ENCODE measurements around the gene PDK3.

The PDK3 gene

GRCh38 chrX:24482823-24483415 is 17.8 kb downstream of the PDK3 start:
- DNase-seq (ENCODE audit: low read depth in 2 of 2) = no peak

DNA sequence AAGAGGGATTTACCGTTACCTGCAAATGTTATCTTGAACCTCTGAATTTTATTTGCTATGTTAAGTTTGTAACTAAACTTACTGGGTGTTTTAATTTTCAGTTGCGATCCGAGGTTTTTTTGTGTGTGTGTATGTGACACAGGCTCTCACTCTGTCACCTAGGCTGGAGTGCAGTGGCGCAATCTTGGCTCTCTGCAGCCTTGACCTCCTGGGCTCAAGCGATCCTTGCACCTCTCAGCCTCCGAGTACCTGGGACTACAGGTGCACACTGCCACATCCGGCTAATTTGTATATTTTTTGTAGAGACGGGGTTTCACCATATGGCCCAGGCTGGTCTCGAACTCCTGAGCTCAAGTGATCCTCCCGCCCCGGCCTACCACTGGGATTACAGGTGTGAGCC is 18.5 kb downstream of the PDK3 start:
- DNase-seq (ENCODE audit: low read depth in 2 of 2) = no peak

GRCh38 chrX:24485323-24485722 is 20.2 kb downstream of the PDK3 start:
- DNase-seq (ENCODE audit: low read depth in 2 of 2) = no peak

DNA sequence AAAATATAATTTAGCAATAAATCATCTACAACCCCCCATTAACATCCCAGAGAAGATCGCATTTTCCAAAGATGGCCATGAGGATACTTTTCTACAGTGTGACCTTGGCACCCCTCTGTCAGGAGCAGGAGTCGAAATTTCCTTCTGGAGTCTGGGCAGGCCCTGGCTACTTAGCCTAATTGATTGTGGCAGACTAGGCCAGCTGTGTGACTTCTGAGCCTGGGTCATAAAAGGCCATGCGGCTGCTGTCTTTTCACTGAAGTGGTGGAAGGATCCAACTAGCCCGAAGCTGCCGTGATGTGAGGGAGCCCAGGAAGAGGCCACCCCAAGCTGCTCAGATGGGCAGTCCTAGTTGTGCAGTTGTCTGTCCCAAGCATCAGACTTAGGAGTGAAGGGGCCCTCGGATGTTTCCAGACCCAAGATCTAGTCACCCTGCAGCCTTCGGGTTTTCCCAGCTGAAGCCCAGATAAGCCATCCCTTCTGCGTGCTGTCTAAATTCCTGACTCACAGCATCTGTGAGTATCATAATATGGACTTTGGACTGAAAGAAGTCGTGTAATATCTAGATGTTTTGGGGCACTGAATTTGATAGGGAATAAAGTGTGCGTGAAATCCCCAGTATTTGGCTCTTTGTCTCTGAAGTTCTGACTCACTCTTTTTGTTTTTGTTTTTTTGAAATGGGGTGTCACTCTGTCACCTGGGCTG is 21.0 kb downstream of the PDK3 start:
- DNase-seq (ENCODE audit: low read depth in 2 of 2) = no peak

- no peak for DNase-seq (ENCODE audit: low read depth in 2 of 2)
Measured at GRCh38 chrX:24487571-24487970, 22.5 kb downstream of the PDK3 start.

GRCh38 chrX:24491741-24492140 is 26.7 kb downstream of the PDK3 start:
- DNase-seq (ENCODE audit: low read depth in 2 of 2) = no peak

GRCh38 chrX:24493740-24494581 is 28.9 kb downstream of the PDK3 start:
- DNase-seq (ENCODE audit: low read depth in 2 of 2) = no peak

DNA sequence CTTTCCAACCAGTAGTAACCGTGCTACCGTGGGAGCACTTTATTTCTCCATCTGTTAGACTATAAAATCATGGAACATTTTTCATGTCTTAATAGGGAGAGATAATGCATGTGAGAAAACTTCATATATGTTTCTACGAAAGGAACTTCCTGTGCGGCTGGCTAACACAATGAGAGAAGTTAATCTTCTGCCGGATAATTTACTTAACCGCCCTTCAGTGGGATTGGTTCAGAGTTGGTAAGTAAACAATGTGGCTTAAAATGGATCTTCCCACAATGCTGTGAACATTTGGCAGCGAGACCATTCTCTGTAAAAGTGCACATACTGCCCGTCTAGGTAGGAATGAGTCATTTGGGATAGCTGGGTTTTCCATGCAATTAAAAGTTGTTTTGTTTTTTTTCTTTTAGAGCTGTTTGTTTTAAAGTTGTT is 29.6 kb downstream of the PDK3 start:
- peak; percentile 18 for DNase-seq (ENCODE audit: low read depth in 2 of 2)

DNA sequence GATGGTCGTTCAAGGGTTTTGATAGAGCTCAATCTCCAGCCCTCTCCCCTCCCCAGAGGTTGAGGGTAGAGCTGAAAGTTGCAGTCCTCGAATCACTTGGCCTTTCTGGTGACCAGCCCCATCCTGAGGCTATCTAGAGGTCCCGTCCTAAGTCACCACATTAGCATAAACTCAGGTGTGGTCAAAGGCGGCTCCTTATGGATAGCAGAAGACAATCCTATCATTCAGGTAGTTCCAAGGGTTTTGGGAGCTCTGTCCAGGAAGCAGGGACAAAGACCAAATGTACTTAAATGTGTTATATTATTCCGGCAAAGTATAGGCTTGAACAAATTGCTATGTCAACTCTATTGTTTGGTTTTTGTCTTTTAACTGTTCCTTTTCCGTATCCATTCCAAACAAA is 30.6 kb downstream of the PDK3 start:
- DNase-seq (ENCODE audit: low read depth in 2 of 2) = no peak

DNA sequence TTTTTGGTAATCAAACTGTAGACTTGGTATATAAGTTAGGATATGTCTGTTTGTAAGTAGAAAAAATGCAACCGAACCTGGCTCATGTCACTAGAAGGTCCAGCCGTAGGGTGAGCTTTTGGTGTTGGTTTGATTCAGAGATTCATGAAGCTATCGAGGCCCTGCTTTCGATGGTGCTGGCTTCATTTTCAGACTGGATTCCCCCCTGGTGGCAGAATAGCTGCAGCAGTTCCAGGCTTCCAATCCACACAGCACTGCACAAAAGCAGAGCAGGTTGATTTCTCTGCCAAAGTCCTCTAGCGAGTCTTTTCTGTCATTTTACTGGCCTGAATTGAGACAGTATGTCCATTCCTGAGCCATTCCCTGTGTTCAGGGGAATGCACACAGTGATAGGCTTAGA is 33.1 kb downstream of the PDK3 start:
- DNase-seq (ENCODE audit: low read depth in 2 of 2) = no peak

- DNase-seq (ENCODE audit: low read depth in 2 of 2) = no peak
Measured at GRCh38 chrX:24498975-24499374, 33.9 kb downstream of the PDK3 start.

- no peak for DNase-seq (ENCODE audit: low read depth in 2 of 2)
Measured at GRCh38 chrX:24506082-24506481, 41.0 kb downstream of the PDK3 start.

DNA sequence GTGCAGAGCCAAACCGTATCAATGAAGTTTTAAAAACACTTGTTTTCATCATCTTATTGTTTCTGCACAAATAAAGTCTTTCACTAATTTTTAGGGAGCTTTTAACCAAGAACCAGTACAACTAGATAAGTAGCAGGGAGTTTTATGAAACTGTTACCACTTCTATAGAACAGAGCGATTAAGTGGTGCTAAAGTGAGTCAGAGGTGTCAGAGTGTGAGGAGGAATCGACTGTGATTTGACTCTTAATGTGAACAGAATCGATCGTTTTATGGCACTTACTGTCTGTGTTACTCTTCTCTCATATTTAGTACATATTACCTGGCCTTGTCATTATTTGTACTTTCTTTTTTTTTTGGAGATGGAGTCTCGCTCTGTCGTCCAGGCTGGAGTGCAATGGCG is 43.3 kb downstream of the PDK3 start:
- no peak for DNase-seq (ENCODE audit: low read depth in 2 of 2)

- no peak for DNase-seq (ENCODE audit: low read depth in 2 of 2)
Measured at GRCh38 chrX:24513416-24513815, 48.3 kb downstream of the PDK3 start.

- DNase-seq (ENCODE audit: low read depth in 2 of 2) = no peak
Measured at GRCh38 chrX:24515447-24515846, 50.4 kb downstream of the PDK3 start.

DNA sequence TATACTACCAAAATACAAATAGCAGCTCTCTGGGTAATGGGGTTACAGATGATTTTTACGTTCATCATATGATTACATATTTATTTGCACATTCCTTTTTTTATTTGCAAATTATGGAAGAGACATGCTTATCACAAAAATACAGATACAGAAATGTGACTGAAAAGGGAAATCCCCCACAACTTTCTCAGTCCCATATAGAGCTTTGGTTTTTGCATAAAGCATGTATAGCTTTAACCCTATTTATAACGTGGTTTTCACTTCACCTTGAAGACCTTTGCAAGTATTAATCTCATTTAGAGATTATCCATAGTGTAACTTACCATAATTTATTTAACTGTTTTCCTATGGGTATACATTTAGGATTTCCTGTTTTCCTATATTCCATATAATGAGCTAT is 55.4 kb downstream of the PDK3 start:
- no peak for DNase-seq (ENCODE audit: low read depth in 2 of 2)

DNA sequence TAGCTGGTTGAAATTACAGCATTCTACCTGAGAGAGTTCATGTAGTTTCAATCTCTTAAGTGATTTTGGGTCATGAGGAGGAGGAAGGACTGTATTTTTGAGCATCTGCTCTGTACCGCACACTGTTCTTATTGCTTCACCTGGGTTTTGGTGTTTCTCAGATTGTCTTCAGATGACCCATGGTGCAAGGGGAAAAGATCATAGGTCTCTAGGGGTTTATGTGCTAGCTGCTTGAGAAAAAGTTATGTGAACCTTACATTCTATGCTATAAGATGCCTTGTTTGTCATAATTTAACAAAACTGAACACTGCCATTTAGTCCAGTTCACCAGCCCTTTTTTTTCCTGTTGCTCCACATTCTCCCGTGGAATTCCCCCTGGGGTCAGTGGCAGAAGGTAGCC is 60.4 kb downstream of the PDK3 start:
- DNase-seq (ENCODE audit: low read depth in 2 of 2) = no peak

- DNase-seq (ENCODE audit: low read depth in 2 of 2) = no peak
Measured at GRCh38 chrX:24526616-24527015, 61.5 kb downstream of the PDK3 start.

GRCh38 chrX:24528605-24529004 is 63.5 kb downstream of the PDK3 start:
- no peak for DNase-seq (ENCODE audit: low read depth in 2 of 2)

GRCh38 chrX:24536551-24536950 is 71.5 kb downstream of the PDK3 start:
- no peak for DNase-seq (ENCODE audit: low read depth in 2 of 2)

DNA sequence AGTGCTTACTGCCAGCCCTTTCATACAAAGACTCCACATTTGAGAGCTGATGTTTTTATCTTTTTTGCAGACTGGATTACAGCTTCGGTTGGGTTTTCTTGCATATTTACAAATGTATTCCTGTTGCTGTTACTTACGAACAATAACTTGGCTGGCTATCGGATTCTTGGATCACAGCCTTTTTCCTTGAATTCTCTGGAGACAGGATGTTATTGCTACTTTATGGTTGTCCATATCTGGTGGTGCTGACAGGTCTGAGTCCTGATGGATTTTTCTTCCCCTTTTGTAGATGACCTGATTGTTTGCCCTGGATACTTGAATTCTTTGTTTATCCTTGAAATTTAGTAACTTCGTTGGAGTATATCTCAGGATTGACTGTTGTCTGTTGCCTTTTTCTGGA is 77.7 kb downstream of the PDK3 start:
- DNase-seq (ENCODE audit: low read depth in 2 of 2) = no peak

- DNase-seq (ENCODE audit: low read depth in 2 of 2) = no peak
Measured at GRCh38 chrX:24547961-24548360, 82.9 kb downstream of the PDK3 start.

DNA sequence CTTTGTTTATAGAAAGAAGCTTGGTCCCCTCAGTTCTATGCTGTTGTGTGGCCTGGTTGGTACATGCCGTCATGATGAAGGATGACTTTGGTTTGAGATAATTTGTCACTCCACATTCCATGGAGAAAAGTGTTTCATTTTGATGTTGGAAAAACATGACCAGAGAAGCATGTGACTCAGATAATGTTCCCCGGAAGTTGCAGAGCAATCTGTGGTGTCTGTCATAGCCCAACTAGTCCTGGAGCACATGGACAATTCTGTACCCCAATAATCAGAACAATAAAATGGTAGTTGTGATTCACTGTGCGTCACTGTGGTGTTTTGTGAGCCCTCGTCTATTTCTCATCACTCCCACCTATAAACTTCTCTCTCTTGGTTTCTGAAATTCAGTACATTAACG is 85.1 kb downstream of the PDK3 start:
- DNase-seq (ENCODE audit: low read depth in 2 of 2) = no peak

Measured in fibroblast of skin of left biceps (primary cell).